Activated B cell treated with CpG ODN at 0.5 μM for 24 hours (primary cell): ENCODE results near the gene FNTB. TPM values are rescaled to one million over a fixed set of nuclear protein-coding genes. Genes with fewer than 3 reads are reported as not detected.

Experiments used
- ATAC-seq: fragments of 200-7000 bp; cut with Tn5 transposase; one replicate; pipeline ENCODE4 v1.10.0; 2021; ENCODE audit warnings: low read depth, mild to moderate bottlenecking, moderate library complexity
- CTCF ChIA-PET: fragments of 350-600 bp; sonication (Branson Sonifier 250); formaldehyde crosslinking; loops from one replicate; lab custom pipeline; 2021; ENCODE audit warnings: antibody characterized with exemption; lab: Charles Lee
- POLR2A ChIA-PET: fragments of 350-600 bp; sonication (Branson Sonifier 250); formaldehyde crosslinking; loops from one replicate; lab custom pipeline; 2021; ENCODE audit warnings: antibody characterized with exemption; lab: Charles Lee
- DNase-seq: peaks from one replicate; pipeline ENCODE4 v3.0.0; 2022
- H3K27ac Mint-ChIP-seq: one replicate; pipeline ENCODE4 v1.8.0; 2020; ENCODE audit warnings: mixed read lengths
- H3K27me3 Mint-ChIP-seq: one replicate; pipeline ENCODE4 v1.8.0; 2021; ENCODE audit warnings: mixed read lengths
- H3K36me3 Mint-ChIP-seq: one replicate; pipeline ENCODE4 v1.8.0; 2021; ENCODE audit warnings: low read depth, mixed read lengths
- H3K4me1 Mint-ChIP-seq: one replicate; pipeline ENCODE4 v1.8.0; 2021; ENCODE audit warnings: mixed read lengths
- H3K4me3 Mint-ChIP-seq: one replicate; pipeline ENCODE4 v1.8.0; 2020; ENCODE audit warnings: mild to moderate bottlenecking, mixed read lengths
- H3K9me3 Mint-ChIP-seq: one replicate; pipeline ENCODE4 v1.8.0; 2020; ENCODE audit warnings: mixed read lengths
- CTCF ChIP-seq: fragments of 200-600 bp; IDR thresholded peaks from one replicate; pipeline ENCODE4 v1.8.0; 2022; ENCODE audit warnings: antibody characterized with exemption, mild to moderate bottlenecking
- intact Hi-C: fragments of 100-400 bp; cut with micrococcal nuclease; formaldehyde crosslinking; loops from one replicate; pipeline ENCODE4 v1.15.1; 2024
- total RNA-seq: library from RNA; stranded (reverse); gene quantifications from 2 replicates; pipeline ENCODE4 v1.2.3, GENCODE V29; 2022

FNTB gene
- total RNA-seq, 1 donor from 2014 or later = 10.5 TPM

- no peak for TF ChIP-seq CTCF
- DNase-seq = no peak
- POLR2A ChIA-PET = no interaction called here
- no peak overlapping the region for H3K4me3 Mint-ChIP-seq
- H3K36me3 Mint-ChIP-seq = peaks cover 51% of the 10 kb centered on the region
- intact Hi-C loops = no loop called here
- H3K9me3 Mint-ChIP-seq = no peaks in the 10 kb centered on the region
- H3K27me3 Mint-ChIP-seq = no peaks in the 10 kb centered on the region
- no peak overlapping the region for H3K27ac Mint-ChIP-seq
- CTCF ChIA-PET = interaction anchor here (1.2 kb wide), 1 partner anchor 13 kb away, joined by 4 read pairs; no protein-coding TSS in a partner anchor
- no peak for ATAC-seq
- no peaks in the 10 kb centered on the region for H3K4me1 Mint-ChIP-seq
Observed at GRCh38 chr14:65012353-65012752, 25.7 kb downstream of the FNTB start.

- ATAC-seq (no peak), DNase-seq (no peak)
- H3K27me3 Mint-ChIP-seq = no peaks in the 10 kb centered on the region
- no peak for TF ChIP-seq CTCF
- H3K36me3 Mint-ChIP-seq = peaks cover 40% of the 10 kb centered on the region
- ChIA-PET CTCF (no interaction called here), POLR2A (no interaction called here)
- no peak overlapping the region for H3K27ac Mint-ChIP-seq
- no peaks in the 10 kb centered on the region for H3K4me1 Mint-ChIP-seq
- no peak overlapping the region for H3K4me3 Mint-ChIP-seq
- intact Hi-C loops = no loop called here
- no peaks in the 10 kb centered on the region for H3K9me3 Mint-ChIP-seq
Observed at GRCh38 chr14:65015391-65015790, 28.7 kb downstream of the FNTB start.

GRCh38 chr14:65016471-65016870 lies 29.8 kb downstream of the FNTB start:
- no peak overlapping the region for H3K4me3 Mint-ChIP-seq
- H3K27ac Mint-ChIP-seq = no peak overlapping the region
- H3K36me3 Mint-ChIP-seq = peaks cover 36% of the 10 kb centered on the region
- no peaks in the 10 kb centered on the region for H3K27me3 Mint-ChIP-seq
- TF ChIP-seq CTCF = no peak
- ChIA-PET CTCF (no interaction called here), POLR2A (interaction anchor here (0.8 kb wide), 1 partner anchor 27 kb away, joined by 4 read pairs; no protein-coding TSS in a partner anchor)
- no peaks in the 10 kb centered on the region for H3K9me3 Mint-ChIP-seq
- H3K4me1 Mint-ChIP-seq = no peaks in the 10 kb centered on the region
- no peak for ATAC-seq
- intact Hi-C loops = no loop called here
- DNase-seq = no peak

- Mint-ChIP-seq H3K27me3 (no peaks in the 10 kb centered on the region), H3K4me3 (no peak overlapping the region), H3K9me3 (no peaks in the 10 kb centered on the region), H3K4me1 (no peaks in the 10 kb centered on the region), H3K27ac (no peak overlapping the region), H3K36me3 (peaks cover 25% of the 10 kb centered on the region)
- ChIA-PET POLR2A (interaction anchor here (1.1 kb wide), 1 partner anchor 34 kb away, joined by 5 read pairs; the partner anchor contains the start of gene FNTB), CTCF (interaction anchor here (1.0 to 1.2 kb wide), 2 partner anchors 33 to 71 kb away, joined by 3 to 4 read pairs; no protein-coding TSS in a partner anchor)
- no peak for ATAC-seq
- TF ChIP-seq CTCF = no peak
- intact Hi-C loops = loop anchor here (1.0 kb wide), 1 partner anchor 34 kb away; the partner anchor contains the start of gene FNTB
- no peak for DNase-seq
Observed at GRCh38 chr14:65019944-65020566, 33.4 kb downstream of the FNTB start.

GRCh38 chr14:65024957-65025356 lies 38.3 kb downstream of the FNTB start:
- intact Hi-C loops = no loop called here
- Mint-ChIP-seq H3K36me3 (peaks cover 44% of the 10 kb centered on the region), H3K27me3 (no peaks in the 10 kb centered on the region), H3K4me3 (no peak overlapping the region), H3K27ac (no peak overlapping the region), H3K9me3 (no peaks in the 10 kb centered on the region), H3K4me1 (no peaks in the 10 kb centered on the region)
- DNase-seq (no peak), ATAC-seq (no peak)
- TF ChIP-seq CTCF = no peak
- ChIA-PET CTCF (interaction anchor here (1.1 kb wide), 1 partner anchor 18 kb away, joined by 3 read pairs; no protein-coding TSS in a partner anchor), POLR2A (no interaction called here)
